Measurements from ENCODE around the gene EFCAB14.
"Not testable (repeated sequence)": the region's sequence is repeated elsewhere in the genome, so short reads cannot be mapped to it uniquely, and the experiment has no call there.

EFCAB14 gene

GRCh38 chr1:46760558-46761166 lies 41.7 kb upstream of the EFCAB14 start:
- TF ChIP-seq CTCF (IDR thresholded peaks at IDR 0.05; ENCODE audit: insufficient read depth, low read length, poor library complexity, severe bottlenecking): no peak
- Histone ChIP-seq H3K4me3 (replicated peaks; ENCODE audit: low read depth, low read length) (no peak overlapping the region), H3K36me3 (ENCODE audit: control insufficient read depth, insufficient read depth, low read length) (no peaks in the 10 kb centered on the region), H3K27me3 (replicated peaks; ENCODE audit: control insufficient read depth, insufficient read depth, low read length) (no peaks in the 10 kb centered on the region; the same call in none of the 2 replicates)
- no peak for DNase-seq (ENCODE audit: extremely low read depth, insufficient read length)

GRCh38 chr1:46757956-46758528 lies 39.1 kb upstream of the EFCAB14 start:
- no peaks in the 10 kb centered on the region; the same call in 1 of the 2 replicates for H3K27me3 ChIP-seq (replicated peaks; ENCODE audit: control insufficient read depth, insufficient read depth, low read length)
- no peaks in the 10 kb centered on the region for H3K36me3 ChIP-seq (ENCODE audit: control insufficient read depth, insufficient read depth, low read length)
- TF ChIP-seq CTCF (IDR thresholded peaks at IDR 0.05; ENCODE audit: insufficient read depth, low read length, poor library complexity, severe bottlenecking): no peak
- DNase-seq (ENCODE audit: extremely low read depth, insufficient read length): no peak
- no peak overlapping the region for H3K4me3 ChIP-seq (replicated peaks; ENCODE audit: low read depth, low read length)

- DNase-seq (ENCODE audit: extremely low read depth, insufficient read length): no peak
- no peaks in the 10 kb centered on the region for H3K36me3 ChIP-seq (ENCODE audit: control insufficient read depth, insufficient read depth, low read length)
- peaks cover 2% of the 10 kb centered on the region; the same call in 1 of the 2 replicates for H3K27me3 ChIP-seq (replicated peaks; ENCODE audit: control insufficient read depth, insufficient read depth, low read length)
- TF ChIP-seq CTCF (IDR thresholded peaks at IDR 0.05; ENCODE audit: insufficient read depth, low read length, poor library complexity, severe bottlenecking): no peak
- H3K4me3 ChIP-seq (replicated peaks; ENCODE audit: low read depth, low read length): no peak overlapping the region
These were observed 38.5 kb upstream of the EFCAB14 start for GRCh38 chr1:46757247-46757955.

- peaks cover 2% of the 10 kb centered on the region; the same call in 1 of the 2 replicates for H3K27me3 ChIP-seq (replicated peaks; ENCODE audit: control insufficient read depth, insufficient read depth, low read length)
- no peaks in the 10 kb centered on the region for H3K36me3 ChIP-seq (ENCODE audit: control insufficient read depth, insufficient read depth, low read length)
- no peak overlapping the region for H3K4me3 ChIP-seq (replicated peaks; ENCODE audit: low read depth, low read length)
- DNase-seq (ENCODE audit: extremely low read depth, insufficient read length): no peak
- TF ChIP-seq CTCF (IDR thresholded peaks at IDR 0.05; ENCODE audit: insufficient read depth, low read length, poor library complexity, severe bottlenecking): no peak
These were observed 36.2 kb upstream of the EFCAB14 start for GRCh38 chr1:46755121-46755520.

- H3K36me3 ChIP-seq (ENCODE audit: control insufficient read depth, insufficient read depth, low read length); H3K27me3 ChIP-seq (replicated peaks; ENCODE audit: control insufficient read depth, insufficient read depth, low read length); DNase-seq (ENCODE audit: extremely low read depth, insufficient read length); H3K4me3 ChIP-seq (replicated peaks; ENCODE audit: low read depth, low read length): not testable (repeated sequence)
These were observed 35.8 kb upstream of the EFCAB14 start for GRCh38 chr1:46754707-46755106.

- DNase-seq (ENCODE audit: extremely low read depth, insufficient read length): no peak
- peaks cover 2% of the 10 kb centered on the region; the same call in 1 of the 2 replicates for H3K27me3 ChIP-seq (replicated peaks; ENCODE audit: control insufficient read depth, insufficient read depth, low read length)
- no peak for TF ChIP-seq CTCF (IDR thresholded peaks at IDR 0.05; ENCODE audit: insufficient read depth, low read length, poor library complexity, severe bottlenecking)
- H3K36me3 ChIP-seq (ENCODE audit: control insufficient read depth, insufficient read depth, low read length): no peaks in the 10 kb centered on the region
- H3K4me3 ChIP-seq (replicated peaks; ENCODE audit: low read depth, low read length): no peak overlapping the region
These were observed 35.1 kb upstream of the EFCAB14 start for GRCh38 chr1:46753985-46754384.
